22Rv1 (cell line): ENCODE measurements around the gene POLR3A.

Experiments
- H3K27ac ChIP-seq: fragments of 450-650 bp; 2 replicates; pipeline ENCODE4 v1.5.1; 2017
- ZFX ChIP-seq: fragments of 450-650 bp; IDR thresholded peaks from 2 replicates; pipeline ENCODE4 v1.6.1; 2017; ENCODE audit warnings: antibody characterized with exemption, borderline replicate concordance
- TF ChIP-seq, protein P1 (sequence below): fragments of 450-650 bp; IDR thresholded peaks from 2 replicates; pipeline ENCODE4 v1.5.1; 2017; ENCODE audit warnings: mild to moderate bottlenecking

The POLR3A gene

DNA sequence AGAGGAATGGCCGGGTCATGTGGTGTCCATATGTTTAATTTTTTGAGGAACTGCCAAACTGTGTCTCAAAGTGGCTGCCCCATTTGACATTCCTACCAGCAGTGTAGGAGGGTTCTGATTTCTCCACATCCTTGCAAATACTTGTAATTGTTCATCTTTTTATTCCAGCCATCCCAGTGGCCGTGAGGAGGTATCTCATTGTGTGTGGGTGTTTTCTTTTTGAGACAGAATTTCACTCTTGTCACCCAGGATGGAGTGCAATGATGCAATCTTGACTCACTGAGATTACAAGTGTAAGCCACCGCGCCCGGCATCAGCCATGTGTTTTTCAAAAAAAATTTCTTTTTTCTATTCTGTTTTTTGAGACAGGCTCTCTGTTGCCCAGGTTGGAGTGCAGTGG is 64.0 kb downstream of the POLR3A start:
- TF ChIP-seq ZFX = no peak
- TF ChIP-seq, protein P1, sequence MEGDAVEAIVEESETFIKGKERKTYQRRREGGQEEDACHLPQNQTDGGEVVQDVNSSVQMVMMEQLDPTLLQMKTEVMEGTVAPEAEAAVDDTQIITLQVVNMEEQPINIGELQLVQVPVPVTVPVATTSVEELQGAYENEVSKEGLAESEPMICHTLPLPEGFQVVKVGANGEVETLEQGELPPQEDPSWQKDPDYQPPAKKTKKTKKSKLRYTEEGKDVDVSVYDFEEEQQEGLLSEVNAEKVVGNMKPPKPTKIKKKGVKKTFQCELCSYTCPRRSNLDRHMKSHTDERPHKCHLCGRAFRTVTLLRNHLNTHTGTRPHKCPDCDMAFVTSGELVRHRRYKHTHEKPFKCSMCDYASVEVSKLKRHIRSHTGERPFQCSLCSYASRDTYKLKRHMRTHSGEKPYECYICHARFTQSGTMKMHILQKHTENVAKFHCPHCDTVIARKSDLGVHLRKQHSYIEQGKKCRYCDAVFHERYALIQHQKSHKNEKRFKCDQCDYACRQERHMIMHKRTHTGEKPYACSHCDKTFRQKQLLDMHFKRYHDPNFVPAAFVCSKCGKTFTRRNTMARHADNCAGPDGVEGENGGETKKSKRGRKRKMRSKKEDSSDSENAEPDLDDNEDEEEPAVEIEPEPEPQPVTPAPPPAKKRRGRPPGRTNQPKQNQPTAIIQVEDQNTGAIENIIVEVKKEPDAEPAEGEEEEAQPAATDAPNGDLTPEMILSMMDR = no peak
- H3K27ac ChIP-seq = no peak overlapping the region

DNA sequence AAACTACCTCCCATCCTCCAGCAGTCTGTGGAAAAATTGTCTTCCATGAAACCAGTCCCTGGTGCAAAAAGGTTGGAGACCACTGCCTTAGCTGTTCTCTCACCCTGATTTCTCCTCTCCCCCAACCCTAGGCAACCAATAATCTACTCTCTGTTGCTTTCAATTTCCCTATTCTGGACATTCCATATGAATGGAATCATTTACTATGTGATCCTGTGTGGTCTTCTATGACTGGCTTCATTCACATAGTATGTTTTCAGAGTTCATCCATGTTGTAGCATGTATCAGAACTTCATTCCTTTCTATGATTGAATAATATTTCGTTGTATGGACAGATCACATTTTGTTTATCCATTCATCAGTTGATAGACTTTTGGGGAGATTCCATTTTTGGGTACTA is 64.5 kb downstream of the POLR3A start:
- H3K27ac ChIP-seq = no peak overlapping the region
- no peak for TF ChIP-seq ZFX
- TF ChIP-seq, protein P1 = no peak

DNA sequence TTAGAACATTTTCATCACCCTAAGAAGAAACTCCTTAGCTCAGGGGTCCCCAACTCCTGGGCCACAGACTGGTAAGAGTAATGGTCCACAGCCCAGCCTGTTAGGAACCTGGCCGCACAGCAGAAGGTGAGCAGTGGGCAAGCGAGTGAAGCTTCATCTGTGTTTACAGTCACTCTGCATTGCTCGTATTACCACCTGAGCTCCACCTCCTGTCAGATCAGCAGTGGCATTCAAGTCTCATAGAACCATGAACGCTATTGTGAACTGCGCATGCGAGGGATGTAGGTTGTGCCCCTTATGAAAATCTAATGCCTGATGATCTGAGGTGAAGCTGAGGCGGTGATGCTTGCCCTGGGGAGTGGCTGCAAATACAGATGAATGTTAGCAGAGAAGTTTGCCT is 65.4 kb downstream of the POLR3A start:
- no peak for TF ChIP-seq ZFX
- TF ChIP-seq, protein P1 = no peak
- no peak overlapping the region for H3K27ac ChIP-seq

DNA sequence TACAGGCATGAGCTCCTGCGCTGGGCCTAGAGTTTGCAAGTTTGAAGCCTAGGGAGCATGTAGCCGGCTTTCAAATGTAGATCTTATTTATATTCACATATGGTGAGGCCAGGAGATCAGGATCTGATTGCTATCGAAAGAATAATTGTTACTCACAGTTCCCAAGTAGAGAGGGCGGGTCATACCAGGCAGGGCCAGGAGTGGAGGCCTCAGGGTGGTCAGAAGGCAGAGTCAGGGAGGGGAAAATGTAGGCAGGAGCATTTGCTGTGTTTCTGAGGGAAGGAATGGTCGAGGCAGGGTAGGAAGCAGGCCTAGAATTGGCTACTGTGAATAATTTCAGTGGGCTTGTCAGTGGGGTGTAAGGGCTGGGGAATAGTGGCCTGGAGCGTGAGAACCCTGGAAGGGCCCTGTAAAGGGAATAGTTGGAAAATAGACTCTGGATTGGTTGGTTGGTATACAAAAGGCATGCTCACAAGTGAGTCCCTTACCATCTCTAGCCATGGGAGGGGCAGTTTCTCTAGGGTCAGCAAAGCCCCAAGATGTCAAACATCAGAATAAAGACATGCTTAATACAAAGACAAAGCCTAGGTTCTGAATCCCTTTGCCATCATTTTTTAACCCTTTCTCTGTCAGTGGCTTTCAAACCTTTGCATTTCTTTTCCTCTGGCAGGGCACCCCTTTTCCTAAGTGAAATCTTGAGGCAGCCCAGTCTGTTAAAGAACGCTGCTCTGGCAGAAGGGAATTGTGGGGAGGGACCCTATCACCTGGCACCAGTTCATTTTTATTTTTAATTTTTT is 66.8 kb downstream of the POLR3A start:
- TF ChIP-seq, protein P1 = no peak
- no peak for TF ChIP-seq ZFX
- H3K27ac ChIP-seq = no peak overlapping the region

DNA sequence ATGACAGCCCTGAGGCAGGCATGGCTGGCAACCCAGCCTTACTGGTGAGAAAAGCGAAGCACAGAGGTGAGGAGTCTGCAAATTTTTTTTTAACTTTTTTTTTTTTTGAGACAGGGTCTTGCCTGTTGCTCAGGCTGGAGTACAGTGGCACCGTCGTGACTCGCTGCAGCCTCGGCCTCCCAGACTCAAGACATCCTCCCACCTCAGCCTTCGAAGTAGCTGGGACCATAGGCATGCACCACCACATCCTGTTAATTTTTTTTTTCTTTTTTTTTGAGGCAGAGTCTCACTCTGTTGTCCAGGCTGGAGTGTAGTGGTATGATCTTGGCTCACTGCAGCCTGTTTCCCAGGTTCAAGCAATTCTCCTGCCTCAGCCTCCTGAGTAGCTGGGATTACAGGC is 67.6 kb downstream of the POLR3A start:
- TF ChIP-seq, protein P1 = no peak
- no peak for TF ChIP-seq ZFX
- no peak overlapping the region for H3K27ac ChIP-seq

DNA sequence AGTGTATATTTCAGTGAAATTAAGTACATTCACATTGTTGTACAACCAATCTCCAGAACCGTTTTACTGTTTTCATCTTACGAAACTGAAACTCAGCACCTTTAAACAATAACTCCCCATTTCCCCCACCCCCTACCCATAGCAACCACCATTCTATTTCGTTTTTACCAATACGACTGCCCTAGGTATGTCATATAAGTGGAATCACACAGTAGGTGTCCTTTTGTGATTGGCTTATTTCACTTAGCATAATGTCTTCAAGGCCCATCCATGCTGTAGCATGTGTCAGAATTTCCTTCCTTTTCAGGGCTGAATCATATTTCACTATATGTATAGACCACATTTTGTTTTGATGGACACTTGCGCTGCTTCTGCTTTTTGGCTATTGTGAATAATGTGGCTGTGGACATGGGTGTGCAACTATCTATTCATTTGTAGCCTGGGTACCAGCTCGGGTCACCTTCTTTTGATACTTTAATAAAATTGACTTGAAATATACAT is 68.4 kb downstream of the POLR3A start:
- TF ChIP-seq ZFX = no peak
- TF ChIP-seq, protein P1 = no peak
- no peak overlapping the region for H3K27ac ChIP-seq

DNA sequence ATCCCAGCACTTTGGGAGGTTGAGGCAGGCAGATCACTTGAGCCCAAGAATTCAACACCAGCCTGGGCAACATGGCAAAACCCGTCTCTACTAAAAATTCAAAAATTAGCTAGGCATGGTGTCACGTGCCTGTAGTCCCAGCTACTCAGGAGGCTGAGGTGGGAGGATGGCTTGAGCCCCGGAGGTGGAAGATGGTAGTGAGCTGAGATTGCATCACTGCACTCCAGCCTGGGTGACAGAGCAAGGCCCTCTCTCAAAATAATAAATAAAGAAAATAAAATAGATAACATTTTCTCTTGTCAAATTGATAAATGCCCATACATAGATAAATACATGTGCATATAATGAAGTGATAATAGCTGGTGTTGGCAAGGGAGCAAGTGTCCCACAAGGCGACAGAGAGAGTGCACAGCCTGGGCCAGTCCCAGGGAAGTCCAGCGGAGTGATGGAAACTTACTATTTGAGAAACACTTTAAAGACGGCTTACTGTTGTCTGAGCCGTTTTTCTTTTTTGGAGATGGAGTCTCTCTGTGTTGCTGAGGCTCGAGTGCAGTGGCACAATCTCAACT is 69.3 kb downstream of the POLR3A start:
- H3K27ac ChIP-seq = no peak overlapping the region
- TF ChIP-seq ZFX = no peak
- TF ChIP-seq, protein P1 = no peak
